ENCODE data around the gene HMBS.
A peak's percentile ranks its signal among the peaks of the same experiment; 100 is the strongest.

The HMBS gene

DNA sequence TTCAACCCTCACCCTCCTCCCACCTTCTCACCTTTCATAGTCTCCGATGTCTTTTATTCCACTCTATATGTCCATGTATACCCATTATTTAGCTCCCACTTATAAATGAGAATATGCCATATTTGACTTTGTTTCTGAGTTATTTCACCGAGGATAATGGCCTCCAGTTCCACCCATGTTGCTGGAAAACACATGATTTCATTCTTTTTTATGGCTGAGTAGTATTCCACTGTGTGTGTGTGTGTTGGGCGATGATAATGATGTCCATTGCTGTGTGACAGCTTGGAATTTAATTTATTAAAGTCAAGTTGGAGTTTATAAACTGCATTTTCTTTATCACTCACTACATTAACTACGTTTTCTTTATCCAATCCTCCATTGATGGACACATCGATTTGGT, 33.5 kb downstream of the HMBS start:
- DNase-seq (ENCODE audit: low read depth) = no peak
- TF ChIP-seq, protein P1, sequence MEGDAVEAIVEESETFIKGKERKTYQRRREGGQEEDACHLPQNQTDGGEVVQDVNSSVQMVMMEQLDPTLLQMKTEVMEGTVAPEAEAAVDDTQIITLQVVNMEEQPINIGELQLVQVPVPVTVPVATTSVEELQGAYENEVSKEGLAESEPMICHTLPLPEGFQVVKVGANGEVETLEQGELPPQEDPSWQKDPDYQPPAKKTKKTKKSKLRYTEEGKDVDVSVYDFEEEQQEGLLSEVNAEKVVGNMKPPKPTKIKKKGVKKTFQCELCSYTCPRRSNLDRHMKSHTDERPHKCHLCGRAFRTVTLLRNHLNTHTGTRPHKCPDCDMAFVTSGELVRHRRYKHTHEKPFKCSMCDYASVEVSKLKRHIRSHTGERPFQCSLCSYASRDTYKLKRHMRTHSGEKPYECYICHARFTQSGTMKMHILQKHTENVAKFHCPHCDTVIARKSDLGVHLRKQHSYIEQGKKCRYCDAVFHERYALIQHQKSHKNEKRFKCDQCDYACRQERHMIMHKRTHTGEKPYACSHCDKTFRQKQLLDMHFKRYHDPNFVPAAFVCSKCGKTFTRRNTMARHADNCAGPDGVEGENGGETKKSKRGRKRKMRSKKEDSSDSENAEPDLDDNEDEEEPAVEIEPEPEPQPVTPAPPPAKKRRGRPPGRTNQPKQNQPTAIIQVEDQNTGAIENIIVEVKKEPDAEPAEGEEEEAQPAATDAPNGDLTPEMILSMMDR (IDR thresholded peaks at IDR 0.05; ENCODE audit: insufficient read depth, low read depth, low read length, missing control alignments) = no peak
- H3K4me3 ChIP-seq (ENCODE audit: low read depth, low read length) = no peak overlapping the region

DNA sequence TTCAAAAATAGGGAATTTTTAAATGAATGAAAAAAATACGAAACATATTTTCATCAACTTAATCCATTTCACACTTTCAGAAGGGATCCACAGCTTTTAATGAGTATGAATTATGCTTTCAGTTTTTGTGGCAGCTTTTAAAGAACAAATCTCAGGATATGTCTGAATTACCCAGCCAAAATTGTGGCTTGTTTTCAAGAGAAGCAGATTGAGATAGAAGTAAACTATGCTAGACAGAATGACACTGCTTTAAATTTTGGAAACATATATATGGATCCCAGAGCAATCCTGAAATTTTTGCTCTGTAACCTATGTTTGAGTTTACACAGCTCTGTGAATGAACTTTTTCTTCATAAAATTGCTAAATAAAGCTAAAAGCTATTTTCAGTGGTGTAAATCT, 34.3 kb downstream of the HMBS start:
- no peak for DNase-seq (ENCODE audit: low read depth)
- TF ChIP-seq, protein P1 (IDR thresholded peaks at IDR 0.05; ENCODE audit: insufficient read depth, low read depth, low read length, missing control alignments) = no peak
- no peak overlapping the region for H3K4me3 ChIP-seq (ENCODE audit: low read depth, low read length)

DNA sequence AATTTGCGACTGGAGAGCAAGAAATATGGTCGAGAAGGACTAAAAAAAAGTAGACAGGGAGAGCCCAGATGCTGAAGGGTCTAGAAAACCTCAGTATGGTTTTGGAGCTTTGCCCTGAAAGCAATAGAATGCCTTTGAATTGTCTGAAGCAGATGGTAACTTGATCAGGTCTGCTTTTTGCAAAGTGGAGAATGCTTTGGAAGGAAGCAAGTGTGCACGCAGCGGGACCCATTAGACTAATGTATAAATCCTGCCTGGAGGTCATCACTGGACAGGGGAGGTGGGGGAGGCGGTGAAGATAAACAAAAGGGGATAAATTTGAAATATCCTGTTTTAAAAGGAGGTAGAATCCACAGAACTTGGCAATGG, 35.9 kb downstream of the HMBS start:
- TF ChIP-seq, protein P1 (IDR thresholded peaks at IDR 0.05; ENCODE audit: insufficient read depth, low read depth, low read length, missing control alignments) = no peak
- DNase-seq (ENCODE audit: low read depth) = no peak
- H3K4me3 ChIP-seq (ENCODE audit: low read depth, low read length) = peak overlapping the region; percentile 58

DNA sequence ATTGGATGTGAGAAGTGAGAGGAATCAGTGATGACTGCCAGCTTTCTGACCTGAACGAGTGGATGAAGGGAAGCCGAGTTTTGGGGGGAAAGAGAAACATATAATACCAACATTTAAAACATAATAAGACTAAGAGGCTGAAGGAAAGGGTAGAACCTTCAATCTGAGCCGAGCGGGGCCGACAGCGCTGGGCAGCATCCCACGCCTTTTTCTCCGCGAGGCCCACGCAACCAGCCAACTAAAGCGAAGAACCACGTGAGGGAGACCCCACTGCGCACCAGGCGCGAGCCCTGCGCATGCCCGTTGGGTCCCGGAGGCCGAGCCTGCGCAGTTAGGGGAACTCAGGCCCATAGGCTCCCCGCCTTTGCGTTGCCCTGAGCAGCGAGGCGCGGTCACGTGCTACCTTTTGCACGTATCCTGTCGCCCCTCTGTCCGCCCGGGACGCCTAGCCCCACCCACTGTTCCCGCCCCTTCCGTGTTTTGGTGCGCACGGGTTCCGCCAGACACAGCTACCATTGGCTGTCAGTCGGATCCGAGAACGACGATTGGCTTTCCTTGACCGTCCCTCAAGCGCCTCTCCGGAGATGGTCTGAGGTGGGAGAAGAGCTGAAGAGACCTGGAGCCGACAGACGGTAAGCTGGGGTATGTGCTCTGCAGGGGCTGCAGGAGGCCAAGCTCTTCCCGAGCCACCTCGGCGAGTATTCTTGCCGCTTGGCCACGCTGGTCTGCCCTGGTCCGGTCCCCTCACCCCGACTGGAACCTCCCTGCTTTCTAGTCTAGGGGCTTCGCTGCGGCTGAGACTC, 36.5 kb downstream of the HMBS start, which contains the start of gene HINFP:
TSS of gene HINFP (plus strand) at position 573 of the 803 bp plus-strand sequence. CDS start 5,365 bp downstream, outside the sequence.
- peak within 1 kb of the TSS; percentile 96 for H3K4me3 ChIP-seq (ENCODE audit: low read depth, low read length)
- DNase-seq (ENCODE audit: low read depth) = peak; percentile 100
- TF ChIP-seq, protein P1 (IDR thresholded peaks at IDR 0.05; ENCODE audit: insufficient read depth, low read depth, low read length, missing control alignments) = no peak

DNA sequence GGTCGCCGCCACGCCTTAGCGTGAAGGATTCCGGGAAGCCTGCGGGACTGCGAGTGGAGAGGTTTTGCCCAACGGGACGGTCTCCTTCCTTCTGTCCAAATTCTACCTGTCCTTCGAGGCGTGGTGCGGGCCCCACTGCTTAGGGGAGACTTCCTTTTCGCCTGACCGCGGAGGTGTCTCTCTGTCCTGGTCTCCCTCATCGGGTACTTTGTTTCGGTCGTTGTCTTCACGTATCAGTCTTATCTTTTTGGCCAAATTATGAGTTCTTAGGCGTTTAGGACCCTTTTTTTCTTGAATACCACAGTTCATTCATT, 37.1 kb downstream of the HMBS start:
- TF ChIP-seq, protein P1 (IDR thresholded peaks at IDR 0.05; ENCODE audit: insufficient read depth, low read depth, low read length, missing control alignments) = no peak
- DNase-seq (ENCODE audit: low read depth) = no peak
- peak overlapping the region; percentile 96 for H3K4me3 ChIP-seq (ENCODE audit: low read depth, low read length)

DNA sequence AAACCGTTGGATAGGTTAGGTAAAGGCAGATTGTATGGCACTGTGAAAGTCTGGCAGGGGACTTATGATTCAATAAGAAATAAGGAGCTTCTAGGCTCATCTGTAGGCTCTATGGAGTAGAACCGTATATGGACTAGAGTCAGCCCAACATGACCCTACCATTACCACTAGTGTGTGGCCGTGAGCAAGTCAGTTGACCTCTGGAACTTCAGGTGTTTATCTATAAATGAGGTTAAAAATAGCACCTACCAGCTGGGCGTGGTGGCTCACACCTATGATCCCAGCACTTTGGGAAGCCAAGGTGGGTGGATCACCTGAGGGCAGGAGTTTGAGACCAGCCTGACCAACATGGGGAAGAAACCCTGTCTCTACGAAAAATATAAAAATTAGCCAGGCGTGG, 41.1 kb downstream of the HMBS start:
- TF ChIP-seq, protein P1 (IDR thresholded peaks at IDR 0.05; ENCODE audit: insufficient read depth, low read depth, low read length, missing control alignments) = no peak
- DNase-seq (ENCODE audit: low read depth) = no peak
- no peak overlapping the region for H3K4me3 ChIP-seq (ENCODE audit: low read depth, low read length)

Measured in GM12865 (cell line).